ENCODE data around the gene LYRM4.
"Not testable (repeated sequence)": the region's sequence is repeated elsewhere in the genome, so short reads cannot be mapped to it uniquely, and the experiment has no call there.

Gene LYRM4

DNA sequence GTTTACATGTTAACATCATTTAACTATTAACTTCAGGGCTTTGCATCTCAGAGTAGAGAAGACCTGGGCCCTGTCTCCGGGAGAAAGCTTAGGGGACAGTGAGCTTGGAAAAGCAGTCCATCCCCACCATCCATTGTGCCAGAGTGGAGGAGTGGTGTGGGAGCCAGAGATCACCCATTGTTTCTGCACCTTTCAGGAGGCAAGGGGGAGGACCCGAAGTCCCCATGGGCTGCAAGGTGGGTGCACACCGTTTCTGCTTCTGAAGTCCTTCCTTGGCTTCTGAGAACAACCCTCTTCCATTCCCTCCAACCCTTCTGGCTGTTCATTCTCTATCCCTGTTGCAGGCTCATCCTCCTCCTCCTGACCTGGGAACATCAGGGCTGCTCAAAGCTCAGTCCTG, 179.6 kb downstream of the LYRM4 start:
- DNase-seq (ENCODE audit: low read depth): no peak

DNA sequence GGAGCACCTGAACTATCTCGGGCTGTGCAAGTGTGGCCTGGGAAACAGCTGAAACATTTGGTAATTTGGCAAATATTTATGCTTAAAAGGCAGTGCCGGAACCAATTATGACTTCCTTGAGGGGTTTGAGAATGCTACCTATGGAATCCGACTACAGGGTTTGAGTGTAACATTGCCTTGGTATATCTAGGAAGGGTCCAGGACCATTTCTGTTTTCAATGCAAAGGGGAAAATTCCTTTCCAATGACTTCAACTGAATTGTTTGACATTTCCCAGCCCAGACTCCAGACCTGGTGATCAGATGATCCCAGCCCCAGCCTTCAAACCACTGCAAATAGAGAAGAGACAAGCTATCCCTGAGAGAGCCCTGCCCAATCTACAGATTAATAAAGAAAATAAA, 180.2 kb downstream of the LYRM4 start:
- DNase-seq (ENCODE audit: low read depth): no peak

DNA sequence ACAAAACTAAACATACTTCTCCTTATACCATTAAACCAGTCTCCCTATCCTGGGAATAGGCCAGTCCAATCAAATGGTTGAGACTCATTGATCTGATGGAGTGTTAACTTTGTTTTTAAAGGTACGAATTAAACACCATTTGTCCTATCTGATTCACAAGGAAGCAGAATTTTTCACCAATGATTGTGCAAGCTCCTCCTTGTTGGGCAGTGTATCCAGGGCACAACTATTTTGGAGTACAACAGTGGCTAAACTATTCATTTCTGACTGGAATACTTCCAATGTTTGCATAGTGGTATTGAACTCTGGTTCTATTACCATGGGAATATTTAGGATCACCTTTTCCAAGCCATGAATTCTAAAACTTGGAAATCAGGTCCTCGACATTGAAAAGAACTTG, 181.1 kb downstream of the LYRM4 start:
- no peak for DNase-seq (ENCODE audit: low read depth)

- no peak for DNase-seq (ENCODE audit: low read depth)
Observed at GRCh38 chr6:5078121-5078669, 182.6 kb downstream of the LYRM4 start.

DNA sequence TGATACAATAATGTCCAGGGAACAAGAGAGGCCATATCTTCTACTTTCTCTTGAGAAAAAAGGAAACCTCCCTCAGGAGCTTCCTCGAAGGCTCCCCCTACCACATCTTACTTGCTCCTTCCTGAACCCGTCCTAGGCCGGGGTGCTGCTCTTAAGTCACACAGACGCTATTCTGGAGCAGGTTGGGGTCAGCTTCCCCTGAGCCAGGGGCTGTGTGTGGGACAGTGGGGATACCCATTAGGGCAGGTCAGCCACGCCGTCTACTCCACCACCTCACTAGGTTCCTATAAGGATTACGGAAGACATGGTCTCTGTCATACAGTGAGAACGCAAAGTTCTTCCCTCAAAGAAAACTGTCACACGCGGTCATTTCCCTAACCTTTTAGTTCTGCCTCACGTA, 183.8 kb downstream of the LYRM4 start:
- no peak for DNase-seq (ENCODE audit: low read depth)

DNA sequence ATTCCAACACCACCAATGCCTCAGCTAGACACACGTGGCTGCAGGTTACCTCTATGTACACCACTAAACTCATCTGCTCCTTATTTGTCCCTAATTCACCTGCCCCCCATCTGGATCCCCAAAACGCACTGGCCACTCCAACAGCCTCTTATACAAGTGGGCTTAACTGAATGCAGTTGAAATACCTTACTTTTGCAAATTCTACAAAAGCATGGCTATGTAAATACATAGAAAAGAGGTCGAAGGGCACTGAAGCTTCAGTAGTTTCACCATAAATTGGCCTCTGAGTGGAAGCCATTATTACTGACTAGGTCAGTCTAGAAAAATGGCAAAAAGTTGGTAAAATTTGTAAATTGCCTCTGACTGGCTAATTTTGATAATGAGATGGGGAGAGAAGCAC, 186.8 kb downstream of the LYRM4 start:
- no peak for DNase-seq (ENCODE audit: low read depth)

DNA sequence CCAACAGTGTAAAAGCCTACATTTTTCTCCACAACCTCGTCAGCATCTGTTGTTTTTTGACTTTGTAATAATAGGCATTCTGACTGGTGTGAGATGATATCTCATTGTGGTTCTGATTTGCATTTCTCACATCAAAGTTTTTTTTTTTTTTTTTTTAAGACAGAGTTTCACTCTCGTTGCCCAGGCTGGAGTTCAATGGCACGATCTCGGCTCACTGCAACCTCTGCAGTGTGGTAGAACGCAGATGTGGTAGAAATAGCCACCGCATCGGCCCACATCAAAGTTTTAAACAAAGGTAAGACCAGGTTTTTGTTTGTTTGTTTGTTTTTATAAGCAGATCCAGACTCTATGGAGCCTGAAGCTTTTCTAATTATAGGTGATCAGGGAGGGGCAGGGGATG, 188.3 kb downstream of the LYRM4 start:
- no peak for DNase-seq (ENCODE audit: low read depth)

DNA sequence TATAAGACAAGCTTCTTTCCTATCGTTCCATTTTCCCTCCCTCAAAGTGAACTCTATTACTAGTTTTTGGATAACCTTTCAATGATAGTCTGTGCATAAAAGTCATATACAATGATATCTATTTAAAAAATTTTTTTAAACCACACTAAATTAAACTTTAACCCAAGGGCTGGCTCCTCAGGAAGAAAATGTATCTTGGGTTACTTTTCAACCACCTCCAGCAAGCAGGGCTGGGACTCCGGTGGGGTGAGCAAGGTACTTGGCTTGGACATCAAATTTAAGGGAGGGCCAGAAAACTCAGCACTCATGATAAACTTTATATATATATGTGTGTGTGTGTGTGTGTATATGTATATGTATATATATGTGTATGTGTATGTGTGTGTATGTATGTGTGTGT, 189.5 kb downstream of the LYRM4 start:
- DNase-seq (ENCODE audit: low read depth): no peak

DNA sequence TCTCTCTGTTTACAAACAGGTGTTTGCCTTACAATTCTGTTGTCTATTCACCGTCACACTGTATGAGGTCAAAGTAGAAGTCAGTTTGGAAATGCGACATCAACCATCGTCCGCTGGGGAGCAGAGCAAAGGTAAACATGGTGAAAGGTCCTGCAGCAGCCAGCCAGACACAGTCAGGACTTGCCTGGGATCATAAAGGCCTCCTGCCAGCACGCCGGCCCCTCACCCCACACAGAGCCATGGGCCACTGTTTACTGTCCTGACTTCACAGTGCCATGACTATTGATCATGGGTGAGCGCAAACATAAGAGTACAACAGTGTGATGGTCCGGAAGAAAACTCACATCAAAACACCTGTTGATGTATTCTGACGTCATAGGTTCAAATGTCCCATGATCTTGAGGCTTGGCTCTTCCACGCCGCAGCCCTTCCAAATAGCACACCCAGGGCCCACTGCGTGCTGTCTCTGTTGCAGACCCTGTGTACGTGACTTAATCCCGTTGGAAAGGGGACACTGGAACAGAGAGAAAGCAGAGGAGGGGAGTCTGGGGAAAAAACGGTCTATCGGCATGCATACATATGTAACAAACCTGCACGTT, 192.5 kb downstream of the LYRM4 start:
- no peak for DNase-seq (ENCODE audit: low read depth)

DNA sequence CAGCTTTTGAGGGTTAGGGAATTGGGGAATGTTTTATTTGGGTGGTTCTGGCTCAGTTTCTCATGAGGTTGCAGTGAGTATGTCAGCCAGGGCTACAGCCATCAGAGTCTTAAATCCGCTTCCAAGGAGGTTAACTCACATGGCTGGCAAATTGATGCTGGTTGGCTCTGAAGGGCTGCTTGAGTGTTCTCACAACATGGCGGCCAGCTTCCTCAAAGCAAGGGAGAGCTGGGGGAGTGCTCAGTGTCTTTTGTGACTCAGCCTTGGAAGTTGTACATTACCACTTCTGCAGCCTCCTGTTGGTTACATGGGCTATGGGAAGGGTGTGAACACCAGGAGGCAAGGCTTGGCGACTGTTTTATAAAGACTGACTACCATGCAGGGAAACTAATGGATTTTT, 193.4 kb downstream of the LYRM4 start:
- DNase-seq (ENCODE audit: low read depth): no peak

DNA sequence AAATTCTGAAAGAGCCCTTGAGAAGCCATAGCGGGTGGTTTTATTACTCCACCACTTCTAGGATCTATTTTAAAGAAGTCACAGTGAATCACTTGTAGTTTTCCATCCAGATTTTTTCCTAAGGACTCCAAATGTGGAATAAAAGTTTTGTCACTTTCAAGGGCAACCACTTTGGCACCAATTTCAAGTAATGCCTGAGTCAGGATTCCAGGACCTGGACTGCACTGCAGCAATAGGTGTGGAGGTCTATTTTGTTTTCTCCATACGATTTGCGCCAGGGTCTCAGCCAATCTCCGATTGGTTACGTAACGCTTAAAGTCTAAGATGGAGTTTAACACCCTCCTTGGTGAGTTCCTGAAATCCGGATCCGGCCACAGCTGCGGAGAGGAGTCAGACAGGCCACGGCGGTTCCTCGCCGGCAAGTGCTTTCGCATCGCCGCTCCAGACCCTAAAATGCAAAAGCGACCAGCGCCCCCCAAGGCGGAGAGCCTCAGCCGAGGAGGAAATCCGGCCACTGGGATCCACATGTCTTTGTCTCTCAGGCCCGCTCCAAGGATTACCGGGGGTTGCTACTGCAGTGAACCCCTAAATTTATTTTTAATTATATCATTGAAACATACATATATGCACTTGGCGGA, 194.2 kb downstream of the LYRM4 start:
- no peak for DNase-seq (ENCODE audit: low read depth)

- no peak for DNase-seq (ENCODE audit: low read depth)
Observed at GRCh38 chr6:5063617-5064016, 197.1 kb downstream of the LYRM4 start.

DNA sequence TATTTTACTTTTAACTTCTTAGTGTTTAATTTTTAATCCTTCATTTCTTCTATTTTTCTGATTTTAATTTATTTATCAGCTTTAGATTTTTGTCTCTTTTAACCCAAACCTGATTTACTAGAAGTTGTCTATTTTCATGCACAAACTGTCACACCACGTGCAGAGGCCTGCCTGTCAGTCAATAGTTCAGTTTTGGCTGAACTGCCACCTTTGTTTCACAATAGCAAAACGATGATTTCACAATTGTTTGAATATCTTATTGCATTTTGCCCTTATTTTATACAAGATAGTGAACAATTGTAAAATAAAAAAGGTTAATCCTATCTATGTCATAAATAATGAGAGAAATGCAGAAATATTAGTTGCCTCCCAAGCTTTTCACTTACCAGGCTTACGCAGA, 199.6 kb downstream of the LYRM4 start:
- no peak for DNase-seq (ENCODE audit: low read depth)

- not testable (repeated sequence) for DNase-seq (ENCODE audit: low read depth)
Observed at GRCh38 chr6:5060439-5060838, 200.3 kb downstream of the LYRM4 start.

GRCh38 chr6:5059036-5059896, 201.5 kb downstream of the LYRM4 start:
- no peak for DNase-seq (ENCODE audit: low read depth)

All from HS-27A (cell line).